ENCODE measurements around the gene OR5K4. TPM values are rescaled to one million over a fixed set of nuclear protein-coding genes. Genes with fewer than 3 reads are reported as not detected.

The OR5K4 gene
- total and polyA plus RNA-seq, 8 donors, result not detected

DNA sequence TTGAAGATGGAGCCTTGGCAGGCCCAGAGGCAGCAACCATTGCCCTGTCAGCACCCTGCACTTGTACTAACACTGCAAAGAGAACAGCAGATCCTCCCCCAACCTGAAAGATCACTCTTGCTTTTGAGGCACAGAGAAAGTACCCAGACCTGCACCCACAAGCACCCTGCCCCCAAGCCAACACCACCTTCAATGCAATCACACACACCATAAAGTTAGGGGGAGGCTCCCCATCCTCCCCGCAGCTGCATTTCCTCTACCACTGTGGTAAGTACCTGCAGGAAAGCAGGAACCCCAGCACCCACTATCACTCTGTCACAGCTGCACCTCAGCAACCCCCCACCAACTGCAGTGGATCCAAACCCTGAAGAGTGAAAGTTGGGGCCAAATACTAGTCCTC is 48.9 kb downstream of the OR5K4 start:
- TF ChIP-seq EP300 (IDR thresholded peaks at IDR 0.05), result no peak
- no peak for TF ChIP-seq POLR2AphosphoS5 (IDR thresholded peaks at IDR 0.05)
- TF ChIP-seq POLR2A (IDR thresholded peaks at IDR 0.05), result no peak
- TF ChIP-seq, protein P1, sequence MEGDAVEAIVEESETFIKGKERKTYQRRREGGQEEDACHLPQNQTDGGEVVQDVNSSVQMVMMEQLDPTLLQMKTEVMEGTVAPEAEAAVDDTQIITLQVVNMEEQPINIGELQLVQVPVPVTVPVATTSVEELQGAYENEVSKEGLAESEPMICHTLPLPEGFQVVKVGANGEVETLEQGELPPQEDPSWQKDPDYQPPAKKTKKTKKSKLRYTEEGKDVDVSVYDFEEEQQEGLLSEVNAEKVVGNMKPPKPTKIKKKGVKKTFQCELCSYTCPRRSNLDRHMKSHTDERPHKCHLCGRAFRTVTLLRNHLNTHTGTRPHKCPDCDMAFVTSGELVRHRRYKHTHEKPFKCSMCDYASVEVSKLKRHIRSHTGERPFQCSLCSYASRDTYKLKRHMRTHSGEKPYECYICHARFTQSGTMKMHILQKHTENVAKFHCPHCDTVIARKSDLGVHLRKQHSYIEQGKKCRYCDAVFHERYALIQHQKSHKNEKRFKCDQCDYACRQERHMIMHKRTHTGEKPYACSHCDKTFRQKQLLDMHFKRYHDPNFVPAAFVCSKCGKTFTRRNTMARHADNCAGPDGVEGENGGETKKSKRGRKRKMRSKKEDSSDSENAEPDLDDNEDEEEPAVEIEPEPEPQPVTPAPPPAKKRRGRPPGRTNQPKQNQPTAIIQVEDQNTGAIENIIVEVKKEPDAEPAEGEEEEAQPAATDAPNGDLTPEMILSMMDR (IDR thresholded peaks at IDR 0.05), result no peak
- intact Hi-C loops (cut with DNase I; ENCODE audit: low total_unique reads), result no loop called here
- no peaks in the 10 kb centered on the region for H3K4me1 ChIP-seq
- DNase-seq, result no peak
- peaks cover 6 to 63% (median 50%) of the 10 kb centered on the region in 4 donors for H3K9me3 ChIP-seq
- 70 to 100% (median 91%) methylated on average over 1 of the region's 1 CpG; no CpG with 5 or more reads in 1 of the 5 donors for WGBS, 5 donors
- no peaks in the 10 kb centered on the region for H3K36me3 ChIP-seq
- H3K27me3 ChIP-seq, result no peaks in the 10 kb centered on the region
- no peak overlapping the region for H3K27ac ChIP-seq
- no peak overlapping the region for H3K4me3 ChIP-seq

DNA sequence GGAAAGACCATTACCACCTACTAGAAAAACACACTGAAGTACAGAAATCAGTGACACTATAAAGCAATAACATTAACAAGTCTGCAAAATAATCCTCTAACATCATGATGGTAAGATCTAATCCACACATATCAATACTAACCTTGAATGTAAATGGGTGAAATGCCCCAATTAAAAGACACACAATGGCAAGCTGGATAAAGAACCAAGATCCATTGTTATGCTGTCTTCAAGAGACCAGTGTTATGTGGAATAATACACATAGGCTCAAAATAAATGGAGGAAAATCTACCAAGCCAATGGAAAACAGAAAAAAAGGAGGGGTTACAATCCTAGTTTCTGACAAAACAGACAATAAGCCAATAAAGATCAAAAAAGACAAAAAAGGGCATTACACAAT is 50.4 kb downstream of the OR5K4 start:
- Histone ChIP-seq H3K27me3 (no peaks in the 10 kb centered on the region), H3K4me3 (no peak overlapping the region), H3K4me1 (no peaks in the 10 kb centered on the region), H3K36me3 (no peaks in the 10 kb centered on the region), H3K27ac (no peak overlapping the region), H3K9me3 (peaks cover 6 to 67% (median 55%) of the 10 kb centered on the region in 4 donors)
- intact Hi-C loops (cut with DNase I; ENCODE audit: low total_unique reads), result no loop called here
- TF ChIP-seq EP300 (IDR thresholded peaks at IDR 0.05) (no peak), POLR2AphosphoS5 (IDR thresholded peaks at IDR 0.05) (no peak), POLR2A (IDR thresholded peaks at IDR 0.05) (no peak)
- TF ChIP-seq, protein P1 (IDR thresholded peaks at IDR 0.05), result no peak
- no peak for DNase-seq

Other genes with a start within 250 kb of the OR5K4 start
- not detected for gene OR5H1, start 223.1 kb upstream of the OR5K4 start, total RNA-seq
- gene OR5H1, start 223.1 kb upstream of the OR5K4 start, polyA plus RNA-seq, result not detected
- gene OR5H14, start 206.4 kb upstream of the OR5K4 start, total RNA-seq, result not detected
- not detected for gene OR5H14, start 206.4 kb upstream of the OR5K4 start, polyA plus RNA-seq
- gene OR5H15, start 187.2 kb upstream of the OR5K4 start, total RNA-seq, result not detected
- gene OR5H15, start 187.2 kb upstream of the OR5K4 start, polyA plus RNA-seq, result not detected
- not detected for gene OR5H6, start 89.6 kb upstream of the OR5K4 start, total RNA-seq
- not detected for gene OR5H6, start 89.6 kb upstream of the OR5K4 start, polyA plus RNA-seq
- gene OR5H2, start 71.3 kb upstream of the OR5K4 start, total RNA-seq, result not detected
- gene OR5H2, start 71.3 kb upstream of the OR5K4 start, polyA plus RNA-seq, result not detected
- not detected for gene OR5K3, start 36.8 kb downstream of the OR5K4 start, total RNA-seq
- not detected for gene OR5K3, start 36.8 kb downstream of the OR5K4 start, polyA plus RNA-seq
- gene OR5K1, start 109.3 kb downstream of the OR5K4 start, total RNA-seq, result not detected
- not detected for gene OR5K1, start 109.3 kb downstream of the OR5K4 start, polyA plus RNA-seq
- not detected for gene OR5K2, start 143.8 kb downstream of the OR5K4 start, total RNA-seq
- gene OR5K2, start 143.8 kb downstream of the OR5K4 start, polyA plus RNA-seq, result not detected
- 100 to 1,000 TPM in 3 of 5 donors, 10 to 100 TPM in 2; 64.9 to 161 (median 144) TPM for gene CLDND1, start 169.0 kb downstream of the OR5K4 start, total RNA-seq
- gene CLDND1, start 169.0 kb downstream of the OR5K4 start, polyA plus RNA-seq, result 10 to 100 TPM; 20.6 to 43.7 (median 24.8) TPM
- not detected for gene GPR15, start 178.1 kb downstream of the OR5K4 start, total RNA-seq
- gene GPR15, start 178.1 kb downstream of the OR5K4 start, polyA plus RNA-seq, result under 1 TPM in 1 of 3 donors, not detected in 2; 0.25 TPM
- 10 to 100 TPM in 4 of 5 donors, 1 to 10 TPM in 1; 4.1 to 43.7 (median 23.7) TPM for gene CPOX, start 239.8 kb downstream of the OR5K4 start, total RNA-seq
- gene CPOX, start 239.8 kb downstream of the OR5K4 start, polyA plus RNA-seq, result 1 to 10 TPM; 4.1 to 8.9 (median 5.9) TPM

All from stomach (tissue), 9 donors.